HEK293 (cell line): ENCODE results near the gene RARRES2.

Experiments
- BCL6B ChIP-seq: fragments of 450-650 bp; formaldehyde crosslinking; IDR thresholded peaks from 2 replicates; pipeline ENCODE4 v1.5.1; 2017; ENCODE audit warnings: missing biosample characterization, missing genetic modification characterization
- CTCF ChIP-seq: fragments of 450-650 bp; formaldehyde crosslinking; IDR thresholded peaks from 2 replicates; pipeline ENCODE4 v1.5.1; 2016; ENCODE audit warnings: missing biosample characterization, missing genetic modification characterization
- EGR2 ChIP-seq: fragments of 450-650 bp; formaldehyde crosslinking; IDR thresholded peaks from 2 replicates; pipeline ENCODE4 v1.5.1; 2016; ENCODE audit warnings: low read depth, missing biosample characterization, missing genetic modification characterization
- YY1 ChIP-seq: fragments of 450-650 bp; formaldehyde crosslinking; IDR thresholded peaks from 2 replicates; pipeline ENCODE4 v1.5.1; 2018; ENCODE audit warnings: missing biosample characterization, missing genetic modification characterization
- ZBTB7A ChIP-seq: fragments of 450-650 bp; formaldehyde crosslinking; IDR thresholded peaks from 2 replicates; pipeline ENCODE4 v1.5.1; 2016; ENCODE audit warnings: low read depth, missing biosample characterization, missing genetic modification characterization
- ZFP3 ChIP-seq: fragments of 450-650 bp; formaldehyde crosslinking; IDR thresholded peaks from 2 replicates; pipeline ENCODE4 v1.5.1; 2016; ENCODE audit warnings: low read depth, missing biosample characterization, missing genetic modification characterization
- ZNF274 ChIP-seq, 2 experiments: fragments of 200-500 bp in 1 of 2; fragments of 450-650 bp in 1 of 2; sonication (Bioruptor generic) in 1 of 2; formaldehyde crosslinking in 1 of 2; IDR thresholded peaks; 2 replicates each; pipeline versions ENCODE4 v1.5.1 to v1.6.1; 2014 to 2016; ENCODE audit warnings: borderline replicate concordance in 1 of 2, inconsistent platforms in 1 of 2, low read length in 1 of 2, missing biosample characterization in 1 of 2, missing genetic modification characterization in 1 of 2
- ZNF426 ChIP-seq: fragments of 450-650 bp; formaldehyde crosslinking; IDR thresholded peaks from 2 replicates; pipeline ENCODE4 v1.5.1; 2017; ENCODE audit warnings: missing biosample characterization, missing genetic modification characterization, mild to moderate bottlenecking, inconsistent platforms, moderate library complexity
- ZNF501 ChIP-seq: fragments of 450-650 bp; formaldehyde crosslinking; IDR thresholded peaks from 2 replicates; pipeline ENCODE4 v1.5.1; 2016; ENCODE audit warnings: missing biosample characterization, missing genetic modification characterization
- ZNF677 ChIP-seq: fragments of 450-650 bp; IDR thresholded peaks from 2 replicates; pipeline ENCODE4 v1.5.0; 2018; ENCODE audit warnings: missing biosample characterization, mild to moderate bottlenecking, missing genetic modification characterization, moderate library complexity
- ZNF707 ChIP-seq: fragments of 450-650 bp; formaldehyde crosslinking; IDR thresholded peaks from 2 replicates; pipeline ENCODE4 v1.5.1; 2016; ENCODE audit warnings: missing biosample characterization, missing genetic modification characterization
- ZSCAN4 ChIP-seq: fragments of 450-650 bp; formaldehyde crosslinking; IDR thresholded peaks from 2 replicates; pipeline ENCODE4 v1.5.1; 2017; ENCODE audit warnings: missing biosample characterization, missing genetic modification characterization

GRCh38 chr7:150389532-150389816 is 48.0 kb upstream of the RARRES2 start:
- TF ChIP-seq CTCF (tag by site-specific recombination) (no peak), YY1 (tag by site-specific recombination) (no peak), ZNF707 (tag by site-specific recombination) (no peak), BCL6B (no peak), ZNF426 (tag by site-specific recombination) (no peak), ZNF274 (IDR thresholded peaks at IDR 0.05; ENCODE audit: low read length) (no peak), ZNF274 (tag by site-specific recombination; IDR thresholded peaks at IDR 0.05; ENCODE audit: borderline replicate concordance) (no peak), ZNF677 (tag by site-specific recombination) (no peak), ZFP3 (no peak), EGR2 (tag by site-specific recombination) (no peak), ZSCAN4 (no peak), ZBTB7A (tag by site-specific recombination) (no peak), ZNF501 (tag by site-specific recombination) (no peak)
